NCI-H2227 (cell line): ENCODE data around the gene LRP1.
A peak's percentile ranks its signal among the peaks of the same experiment; 100 is the strongest.

ENCODE experiments used
- DNase-seq: peaks from one replicate; lab custom pipeline; 2025; ENCODE audit not compliant: unreplicated experiment; lab: John Stamatoyannopoulos, UW

LRP1 gene

GRCh38 chr12:57133013-57133569 lies 4.8 kb downstream of the LRP1 start:
- no peak for DNase-seq

- no peak for DNase-seq
Observed at GRCh38 chr12:57133916-57134315, 5.6 kb downstream of the LRP1 start.

- DNase-seq = no peak
Observed at GRCh38 chr12:57134949-57135348, 6.7 kb downstream of the LRP1 start.

GRCh38 chr12:57135527-57136326 lies 7.4 kb downstream of the LRP1 start:
- peak; percentile 24 for DNase-seq

- DNase-seq = no peak
Observed at GRCh38 chr12:57138526-57139272, 10.4 kb downstream of the LRP1 start.

- no peak for DNase-seq
Observed at GRCh38 chr12:57139796-57140649, 11.7 kb downstream of the LRP1 start.

- no peak for DNase-seq
Observed at GRCh38 chr12:57141249-57141648, 13.0 kb downstream of the LRP1 start.

- DNase-seq = no peak
Observed at GRCh38 chr12:57142121-57142520, 13.8 kb downstream of the LRP1 start.

GRCh38 chr12:57142727-57143126 lies 14.4 kb downstream of the LRP1 start:
- no peak for DNase-seq

GRCh38 chr12:57143454-57143853 lies 15.2 kb downstream of the LRP1 start:
- no peak for DNase-seq

- no peak for DNase-seq
Observed at GRCh38 chr12:57145460-57146059, 17.3 kb downstream of the LRP1 start.

- DNase-seq = no peak
Observed at GRCh38 chr12:57146092-57146491, 17.8 kb downstream of the LRP1 start.

- no peak for DNase-seq
Observed at GRCh38 chr12:57146961-57147944, 19.0 kb downstream of the LRP1 start, which contains the start of gene LRP1-AS. TSS of gene LRP1-AS (minus strand) at chr12:57147619.

- no peak for DNase-seq
Observed at GRCh38 chr12:57148469-57149244, 20.4 kb downstream of the LRP1 start.

GRCh38 chr12:57149245-57149900 lies 21.1 kb downstream of the LRP1 start:
- DNase-seq = no peak

GRCh38 chr12:57150400-57151000 lies 22.2 kb downstream of the LRP1 start:
- no peak for DNase-seq

- DNase-seq = no peak
Observed at GRCh38 chr12:57151741-57152630, 23.7 kb downstream of the LRP1 start.
